ENCODE data around the gene GPD1L. TPM values are rescaled to one million over a fixed set of nuclear protein-coding genes. Genes with fewer than 3 reads are reported as not detected.
"Not testable (repeated sequence)": the region's sequence is repeated elsewhere in the genome, so short reads cannot be mapped to it uniquely, and the experiment has no call there.

GPD1L gene
- polyA plus RNA-seq, 1 donor = 19.3 TPM

DNA sequence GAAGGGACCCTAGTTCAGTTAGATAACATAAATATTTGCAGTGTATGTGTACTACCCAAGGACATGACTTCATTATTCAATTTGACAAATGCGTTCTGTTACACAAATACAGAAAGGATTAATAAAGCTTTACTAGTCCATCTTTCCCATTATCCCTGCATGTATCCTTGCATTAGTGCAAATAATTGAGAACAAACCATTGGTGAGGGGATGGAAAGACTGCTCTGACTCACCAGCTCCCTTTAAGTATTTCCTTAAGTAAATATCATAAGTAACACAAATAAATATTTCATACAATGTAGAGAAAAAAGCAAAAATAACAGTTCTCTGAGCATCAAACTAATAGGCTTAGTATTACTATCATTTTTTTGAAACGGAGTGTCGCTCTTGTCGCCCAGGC lies 1.9 kb upstream of the GPD1L start:
- no peak for DNase-seq

DNA sequence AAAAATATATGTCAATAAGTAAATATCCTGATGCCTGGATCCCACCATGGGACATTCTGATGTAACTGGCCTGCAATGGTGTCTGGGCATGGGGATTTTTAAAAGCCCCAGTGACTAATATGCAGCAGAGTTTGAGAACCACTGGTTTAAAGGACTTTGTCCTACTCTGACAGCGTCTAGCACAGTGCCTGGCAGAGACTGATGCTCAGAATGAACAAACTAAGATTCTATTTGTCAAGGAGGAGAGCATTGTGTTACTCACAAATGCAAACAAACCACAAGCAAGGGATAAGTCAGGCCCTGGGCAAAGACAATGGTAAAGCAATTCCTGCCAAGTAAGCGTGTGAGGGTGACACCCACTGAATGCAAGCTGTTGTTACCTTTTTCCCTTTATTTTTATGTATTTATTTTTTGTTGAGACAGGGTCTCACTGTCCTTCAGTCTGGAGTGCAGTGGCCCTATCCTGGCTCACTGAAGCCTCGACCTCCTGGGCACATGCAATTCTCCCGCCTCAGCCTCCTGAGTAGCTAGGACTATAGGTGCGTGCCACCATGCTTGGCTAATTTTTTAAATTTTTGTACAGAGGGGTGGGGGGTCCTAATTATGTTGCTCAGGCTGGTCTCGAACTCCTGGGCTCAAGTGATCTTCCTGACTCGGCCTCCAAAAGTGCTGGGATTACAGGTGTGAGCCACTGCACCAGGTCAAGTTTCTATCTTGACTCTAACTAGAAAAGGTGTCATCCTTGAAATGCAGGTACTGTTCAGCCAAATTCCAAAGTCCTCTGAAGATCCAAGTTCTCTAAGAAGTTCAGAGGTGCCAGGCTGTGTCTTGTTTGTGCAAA lies 909 bp upstream of the GPD1L start:
- no peak for DNase-seq

DNA sequence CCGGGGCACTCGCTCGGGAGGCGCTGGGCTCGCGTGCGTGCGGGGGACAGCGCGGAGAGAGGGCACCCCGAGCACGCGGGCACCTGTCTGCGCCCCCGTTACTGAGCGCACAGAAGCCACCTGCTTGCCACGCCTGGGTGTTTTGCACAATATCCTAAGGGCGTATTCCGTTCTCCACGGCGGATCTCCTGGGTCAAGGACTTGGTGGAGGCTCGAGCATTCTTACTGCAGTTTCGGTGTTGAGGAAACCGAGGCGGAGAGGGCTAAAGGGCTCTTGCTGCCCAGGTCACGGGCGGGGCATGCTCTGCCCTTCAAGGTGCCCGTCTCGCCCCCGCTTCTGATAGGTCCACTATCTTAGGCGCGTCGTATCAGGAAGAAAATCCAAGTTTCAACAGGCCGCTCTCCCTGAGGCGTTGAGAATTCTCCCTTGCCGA lies 526 bp downstream of the GPD1L start:
- no peak for DNase-seq

DNA sequence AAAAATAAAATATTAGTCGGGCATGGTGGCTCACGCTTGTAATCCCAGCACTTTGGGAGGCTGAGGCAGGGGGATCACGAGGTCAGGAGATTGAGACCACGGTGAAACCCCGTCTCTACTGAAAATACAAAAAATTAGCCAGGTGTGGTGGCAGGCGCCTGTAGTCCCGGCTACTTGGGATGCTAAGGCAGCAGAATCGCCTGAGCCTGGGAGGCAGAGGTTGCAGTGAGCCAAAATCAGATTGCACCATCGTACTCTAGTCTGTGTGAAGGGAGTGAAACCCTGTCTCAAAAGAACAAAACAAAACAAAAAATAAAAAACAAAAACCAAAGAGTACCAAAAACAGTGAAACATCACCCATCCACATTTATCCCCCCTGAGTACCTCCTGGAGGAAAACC lies 1.8 kb downstream of the GPD1L start:
- not testable (repeated sequence) for DNase-seq

DNA sequence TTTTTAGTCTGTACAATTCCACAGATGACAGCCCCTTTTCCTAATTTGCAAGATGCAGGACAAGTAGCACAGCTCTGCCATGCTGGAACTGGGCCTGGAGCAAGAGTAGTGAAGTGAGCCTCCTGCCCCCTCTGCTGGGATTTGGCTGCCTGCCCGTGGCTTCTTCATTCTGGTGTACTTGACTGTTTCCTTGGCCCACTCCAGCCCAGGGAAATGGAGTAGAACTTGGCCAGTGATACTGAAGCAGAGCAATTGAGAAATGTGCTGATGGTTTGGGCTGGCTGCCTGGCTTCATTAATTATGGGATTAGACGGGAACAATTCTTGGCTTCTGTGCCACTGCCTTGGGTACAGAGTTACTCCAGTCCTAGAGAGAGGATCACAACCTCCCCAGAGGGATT lies 2.8 kb downstream of the GPD1L start:
- no peak for DNase-seq

GRCh38 chr3:32110233-32110760 lies 3.9 kb downstream of the GPD1L start:
- no peak for DNase-seq

DNA sequence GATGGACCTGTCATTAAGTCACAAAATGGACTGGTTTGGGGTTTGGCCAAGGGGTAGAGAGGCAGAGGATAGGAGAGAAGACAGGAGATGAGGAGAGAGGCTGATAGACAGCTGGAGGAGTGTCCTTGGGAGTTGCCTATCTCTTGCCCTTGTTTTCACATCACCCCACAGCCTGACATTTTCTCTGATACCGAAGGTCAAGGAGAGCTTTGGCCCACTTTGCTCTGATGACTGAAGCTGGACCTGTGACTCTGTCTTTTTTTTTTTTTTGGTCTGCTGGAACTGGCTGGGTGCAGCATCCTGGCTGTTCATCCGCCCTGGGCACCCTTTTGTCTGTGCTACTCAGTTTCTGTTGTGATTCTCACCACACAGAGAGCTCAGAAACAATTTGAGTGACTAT lies 5.1 kb downstream of the GPD1L start:
- DNase-seq = no peak

- DNase-seq = no peak
These were observed 7.1 kb downstream of the GPD1L start for GRCh38 chr3:32113566-32113965.

- DNase-seq = no peak
These were observed 7.6 kb downstream of the GPD1L start for GRCh38 chr3:32113981-32114545.

DNA sequence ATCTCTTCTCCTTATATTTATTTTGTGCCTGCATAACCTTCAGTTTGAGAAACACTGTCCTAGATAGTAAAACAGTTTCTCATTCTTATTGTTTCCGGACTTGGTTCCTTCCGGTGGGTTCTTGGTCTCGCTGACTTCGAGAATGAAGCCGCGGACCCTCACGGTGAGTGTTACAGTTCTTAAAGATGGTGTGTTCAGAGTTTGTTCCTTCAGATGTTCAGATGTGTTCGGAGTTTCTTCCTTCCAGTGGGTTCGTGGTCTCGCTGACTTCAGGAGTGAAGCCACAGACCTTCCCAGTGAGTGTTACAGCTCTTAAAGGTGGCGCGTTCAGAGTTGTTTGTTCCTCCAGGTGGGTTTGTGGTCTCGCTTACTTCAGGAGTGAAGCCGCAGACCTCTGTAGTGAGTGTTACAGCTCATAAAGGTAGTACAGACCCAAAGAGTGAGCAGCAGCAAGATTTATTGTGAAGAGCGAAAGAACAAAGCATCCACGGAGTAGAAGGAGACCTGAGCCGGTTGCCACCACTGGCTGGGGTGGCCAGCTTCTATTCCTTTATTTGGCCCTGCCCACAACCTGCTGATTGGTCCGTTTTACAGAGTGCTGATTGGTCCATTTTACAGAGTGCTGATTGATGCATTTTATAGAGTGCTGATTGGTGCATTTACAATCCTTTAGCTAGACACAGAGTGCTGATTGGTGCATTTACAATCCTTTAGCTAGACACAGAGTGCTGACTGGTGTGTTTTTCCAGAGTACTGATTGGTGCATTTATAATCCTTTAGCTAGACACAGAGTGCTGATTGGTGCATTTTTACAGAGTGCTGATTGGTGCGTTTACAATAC lies 8.3 kb downstream of the GPD1L start:
- not testable (repeated sequence) for DNase-seq

- DNase-seq = no peak
These were observed 10.9 kb downstream of the GPD1L start for GRCh38 chr3:32117320-32117719.

GRCh38 chr3:32118215-32118614 lies 11.8 kb downstream of the GPD1L start:
- no peak for DNase-seq

DNA sequence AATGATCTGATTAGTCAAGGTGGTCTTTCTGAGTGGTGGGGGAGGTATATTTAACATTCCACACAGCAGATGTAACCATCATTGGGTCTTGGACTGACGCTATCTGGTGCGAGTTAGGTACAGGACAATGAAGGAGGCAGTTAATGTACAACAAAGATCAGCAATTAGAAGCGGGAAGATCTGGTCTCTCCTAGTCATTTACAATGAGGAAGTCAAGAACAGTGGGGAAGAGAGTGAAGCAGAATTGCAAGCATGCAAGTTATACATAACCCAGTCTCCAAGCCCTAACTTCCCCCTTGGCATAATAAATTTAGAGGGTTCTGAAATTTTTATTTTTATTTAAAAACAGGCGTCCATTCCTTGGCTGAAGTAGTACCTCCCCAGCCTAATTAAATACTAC lies 14.1 kb downstream of the GPD1L start:
- no peak for DNase-seq

DNA sequence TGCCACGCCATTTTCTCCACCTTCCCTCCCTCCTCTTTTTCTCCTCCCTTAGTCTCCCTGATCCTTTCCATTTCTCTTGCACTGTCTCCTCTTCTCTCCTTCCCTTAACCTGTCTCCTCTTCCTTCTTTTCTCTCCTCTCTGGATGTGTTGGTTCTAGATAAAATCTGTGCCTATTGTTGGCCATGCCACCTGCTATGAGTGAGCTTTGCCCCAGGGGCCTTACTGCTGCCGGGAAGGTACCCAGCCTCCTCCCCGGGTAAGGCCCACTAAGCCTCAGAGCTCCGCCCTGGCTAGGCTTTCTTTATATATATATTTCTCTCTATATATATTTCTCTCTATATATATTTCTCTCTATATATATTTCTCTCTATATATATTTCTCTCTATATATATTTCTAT lies 14.7 kb downstream of the GPD1L start:
- DNase-seq = no peak

DNA sequence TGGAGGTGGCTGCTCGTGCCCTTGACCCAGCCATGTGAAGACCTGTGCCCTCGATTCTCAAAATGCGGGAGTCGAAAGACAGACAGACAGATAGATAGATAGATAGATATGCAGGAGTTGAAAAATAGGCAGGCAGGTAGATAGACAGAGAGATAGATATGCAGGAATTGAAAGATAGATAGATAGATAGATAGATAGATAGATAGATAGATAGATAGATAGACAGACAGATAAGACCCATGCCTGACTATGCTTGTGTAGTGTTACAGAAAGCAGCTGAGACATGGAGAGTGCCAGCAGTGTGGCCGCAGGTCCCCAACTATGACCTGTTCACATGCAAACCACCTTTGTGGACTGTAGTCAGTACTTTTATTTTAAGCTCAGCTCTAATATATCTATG lies 17.2 kb downstream of the GPD1L start:
- DNase-seq = no peak

DNA sequence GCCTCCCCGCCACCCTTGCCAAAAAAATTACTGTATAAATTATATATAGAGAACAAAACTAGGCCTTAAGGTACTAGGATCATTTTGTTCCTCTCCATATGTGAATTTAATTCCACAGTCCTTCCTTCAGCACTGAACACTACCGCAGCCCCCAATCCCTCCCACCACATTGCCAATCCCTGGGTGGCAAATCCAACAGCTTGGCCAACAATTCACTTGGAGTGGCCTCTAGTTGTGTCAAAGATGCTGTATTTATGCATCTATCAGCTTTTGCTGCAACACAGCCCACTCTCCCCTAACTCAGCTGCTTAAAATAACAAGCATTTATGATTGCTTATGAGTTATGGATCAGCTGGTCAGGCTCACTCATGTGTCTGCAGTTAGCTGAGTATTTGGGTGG lies 18.6 kb downstream of the GPD1L start:
- DNase-seq = no peak

DNA sequence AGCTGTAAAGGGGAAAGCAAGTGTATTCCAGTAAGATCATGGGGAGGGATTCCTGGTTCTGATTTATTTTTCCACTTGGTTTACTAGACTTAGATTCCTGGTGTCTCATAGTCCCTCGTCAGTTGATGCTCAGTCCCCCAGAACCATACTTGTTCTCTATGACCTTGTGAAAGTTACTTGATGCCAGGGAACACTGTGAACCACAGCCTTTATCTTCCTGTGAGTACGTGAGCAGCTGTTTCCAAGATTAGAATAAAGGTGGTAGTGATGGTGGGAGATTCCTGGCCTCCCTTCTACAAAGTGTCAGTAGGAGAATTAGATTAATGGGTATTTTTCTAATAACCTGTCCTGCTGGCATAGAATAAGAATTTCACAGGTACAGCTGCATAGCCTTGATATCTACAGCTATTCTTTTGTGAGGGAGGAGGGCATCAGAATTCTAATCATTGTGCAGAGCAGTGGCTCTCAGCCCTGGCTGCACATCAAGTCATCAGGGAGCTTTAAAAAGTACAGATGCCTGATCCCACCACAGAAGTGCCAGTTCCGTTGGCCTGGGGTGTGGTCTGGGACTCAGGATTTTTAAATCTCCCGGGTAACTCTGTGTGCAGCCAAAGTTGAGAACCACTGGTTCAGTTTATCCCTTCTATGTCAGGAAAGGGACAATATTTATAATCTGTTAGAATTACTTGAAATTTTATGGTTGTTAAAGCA lies 20.0 kb downstream of the GPD1L start:
- no peak for DNase-seq

DNA sequence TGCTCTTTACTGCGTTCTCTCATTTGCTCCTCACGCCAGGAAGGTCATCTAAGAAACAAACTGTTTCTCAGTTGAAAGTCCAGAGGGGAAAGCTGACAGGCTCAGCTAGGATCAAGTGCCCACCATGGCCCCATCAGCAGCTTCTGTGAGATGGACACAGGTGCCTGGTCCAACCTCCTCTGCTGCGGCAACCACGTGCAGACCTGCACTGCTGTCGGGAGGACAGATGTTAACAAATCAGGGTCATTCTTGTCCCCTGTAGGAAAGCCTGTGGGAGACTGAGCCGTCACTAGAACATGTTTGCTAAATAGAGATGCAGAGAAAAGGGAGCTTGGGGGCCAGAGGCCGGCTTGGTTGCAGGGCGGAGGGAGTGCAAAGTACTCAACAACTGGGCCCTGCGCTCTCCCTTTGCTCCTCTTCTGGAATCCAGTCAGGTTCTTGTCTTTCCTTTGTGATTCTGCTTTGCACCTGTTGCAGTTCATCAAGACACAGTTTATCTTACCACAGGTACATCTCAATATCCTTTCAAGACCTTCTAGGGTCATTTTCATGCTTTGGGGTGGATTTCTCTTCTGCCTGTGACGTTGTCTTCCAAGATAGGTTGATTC lies 20.9 kb downstream of the GPD1L start:
- no peak for DNase-seq

DNA sequence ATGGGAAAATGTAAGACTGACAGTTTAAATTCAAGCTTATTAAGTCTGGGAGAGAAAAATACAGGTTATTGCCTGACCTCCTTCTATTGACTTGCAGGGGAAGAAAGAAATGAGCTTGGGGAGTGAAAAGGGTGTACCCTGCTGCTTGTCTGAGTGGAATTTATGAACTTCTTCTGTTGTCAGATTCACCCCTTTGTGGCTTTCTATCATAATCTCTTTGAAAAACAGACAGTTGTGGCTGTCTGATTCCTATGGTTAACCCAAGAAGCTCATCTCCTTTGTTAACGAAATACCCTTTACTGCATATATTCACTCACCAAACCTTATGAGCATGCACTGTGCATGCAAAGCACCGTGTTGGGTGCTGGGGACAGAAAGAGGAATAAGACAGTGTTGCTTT lies 22.5 kb downstream of the GPD1L start:
- no peak for DNase-seq

- DNase-seq = no peak
These were observed 23.4 kb downstream of the GPD1L start for GRCh38 chr3:32129832-32130231.

GRCh38 chr3:32132121-32132520 lies 25.7 kb downstream of the GPD1L start:
- no peak for DNase-seq

- DNase-seq = no peak
These were observed 26.3 kb downstream of the GPD1L start for GRCh38 chr3:32132706-32133105.

Measured in left kidney (tissue), 2 donors.